Activated gamma-delta T cell treated with anti-CD3 and anti-CD28 coated beads, Interleukin-2, amount 50 U/mL, for 16 hours (primary cell): ENCODE data around the gene YRDC.

Experiments used
- DNase-seq: peaks from one replicate; pipeline ENCODE4 v3.0.0-alpha.2; 2020; ENCODE audit warnings: low read depth

Gene YRDC

GRCh38 chr1:37765916-37766664 is 41.9 kb downstream of the YRDC start:
- no peak for DNase-seq

- no peak for DNase-seq
Measured at GRCh38 chr1:37764888-37765441, 43.0 kb downstream of the YRDC start, which contains the start of gene EPHA10. Gene EPHA10 (minus strand): TSS chr1:37765120. CDS start chr1:37765066, 54 bp downstream.

GRCh38 chr1:37764414-37764825 is 43.6 kb downstream of the YRDC start:
- no peak for DNase-seq

GRCh38 chr1:37763791-37764413 is 44.1 kb downstream of the YRDC start:
- DNase-seq = no peak

- no peak for DNase-seq
Measured at GRCh38 chr1:37762516-37762915, 45.5 kb downstream of the YRDC start.

GRCh38 chr1:37761416-37762095 is 46.5 kb downstream of the YRDC start:
- no peak for DNase-seq

GRCh38 chr1:37759451-37759850 is 48.6 kb downstream of the YRDC start:
- DNase-seq = no peak

GRCh38 chr1:37755951-37756560 is 52.0 kb downstream of the YRDC start:
- DNase-seq = no peak

GRCh38 chr1:37755290-37755689 is 52.7 kb downstream of the YRDC start:
- no peak for DNase-seq

- no peak for DNase-seq
Measured at GRCh38 chr1:37753473-37754321, 54.3 kb downstream of the YRDC start.
